ENCODE data around the gene ARHGAP29. TPM values are rescaled to one million over a fixed set of nuclear protein-coding genes. Genes with fewer than 3 reads are reported as not detected.

ARHGAP29 gene
- total RNA-seq, 6 donors from 2014 or later: 43.8 to 87.5 (median 49.0) TPM

DNA sequence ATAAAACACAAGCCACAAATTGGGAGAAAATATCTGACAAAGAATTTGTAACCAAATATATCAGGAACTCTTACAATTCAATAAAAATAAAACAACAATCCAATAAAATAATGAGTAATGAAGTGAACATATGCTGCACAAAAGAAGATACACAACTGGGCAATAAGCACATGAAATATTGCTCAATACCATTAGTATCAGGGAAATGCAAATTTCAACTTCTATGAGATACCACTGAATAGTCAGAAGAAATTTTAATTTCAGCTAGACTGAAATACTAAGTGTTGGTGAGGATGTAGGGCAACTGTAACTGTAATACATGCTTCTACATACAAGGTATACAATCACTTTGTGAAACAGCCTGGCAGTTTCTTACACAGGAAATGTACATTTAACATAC, 7.4 kb upstream of the ARHGAP29 start:
- Histone ChIP-seq H3K9me3 (peaks cover 0 to 10% (median 0%) of the 10 kb centered on the region in 4 donors), H3K27me3 (no peaks in the 10 kb centered on the region), H3K27ac (peak overlapping the region in 2 of 4 donors; percentile 83 to 91), H3K36me3 (no peaks in the 10 kb centered on the region), H3K4me3 (peak overlapping the region in 2 of 4 donors; percentile 64 to 65), H3K4me1 (peaks cover 0 to 13% (median 5%) of the 10 kb centered on the region in 4 donors)
- ATAC-seq (ENCODE audit: low FRiP score in 2 of 2) (no peak), DNase-seq (no peak)
- no peak for TF ChIP-seq POLR2A (IDR thresholded peaks at IDR 0.05)
- no peak for TF ChIP-seq POLR2AphosphoS5 (IDR thresholded peaks at IDR 0.05)
- TF ChIP-seq EP300 (IDR thresholded peaks at IDR 0.05): no peak
- no peak for TF ChIP-seq CTCF (IDR thresholded peaks at IDR 0.05)

GRCh38 chr1:94243665-94244064, 6.3 kb upstream of the ARHGAP29 start:
- H3K27ac ChIP-seq: peak overlapping the region in 1 of 4 donors; percentile 32
- ATAC-seq (ENCODE audit: low FRiP score in 2 of 2) (no peak), DNase-seq (no peak)
- TF ChIP-seq POLR2AphosphoS5 (IDR thresholded peaks at IDR 0.05) (no peak), EP300 (IDR thresholded peaks at IDR 0.05) (no peak), CTCF (IDR thresholded peaks at IDR 0.05) (no peak), POLR2A (IDR thresholded peaks at IDR 0.05) (no peak)
- 88 to 98% methylated on average over 2 of the region's 2 CpGs for WGBS, 2 donors
- peaks cover 0 to 12% (median 6%) of the 10 kb centered on the region in 4 donors for H3K4me1 ChIP-seq
- H3K4me3 ChIP-seq: no peak overlapping the region
- H3K27me3 ChIP-seq: no peaks in the 10 kb centered on the region
- H3K9me3 ChIP-seq: peaks cover 0 to 10% (median 0%) of the 10 kb centered on the region in 4 donors
- no peaks in the 10 kb centered on the region for H3K36me3 ChIP-seq

- DNase-seq: no peak
- H3K36me3 ChIP-seq: no peaks in the 10 kb centered on the region
Observed at GRCh38 chr1:94240822-94241221, 3.4 kb upstream of the ARHGAP29 start.

DNA sequence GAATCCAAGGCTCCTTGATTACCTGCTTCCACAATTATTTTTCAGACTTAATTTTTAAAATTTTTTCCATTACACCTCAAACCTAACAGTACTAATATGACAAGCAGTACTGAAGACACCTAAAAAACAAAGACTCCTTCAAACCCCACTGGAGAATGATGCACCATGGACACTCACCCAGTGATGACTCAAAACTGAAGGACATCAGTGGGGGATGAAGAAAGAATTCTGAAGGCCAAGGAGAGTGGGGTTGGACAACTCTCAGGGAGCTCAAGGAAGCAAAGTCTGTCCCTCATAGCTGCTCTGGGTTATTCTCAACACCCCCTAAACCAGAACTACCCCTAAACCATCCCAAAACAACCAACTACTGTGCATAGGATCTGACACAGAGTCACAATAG, 2.4 kb upstream of the ARHGAP29 start:
- TF ChIP-seq EP300 (IDR thresholded peaks at IDR 0.05): no peak
- TF ChIP-seq POLR2AphosphoS5 (IDR thresholded peaks at IDR 0.05): no peak
- TF ChIP-seq CTCF (IDR thresholded peaks at IDR 0.05): no peak
- no peak for TF ChIP-seq POLR2A (IDR thresholded peaks at IDR 0.05)
- H3K27me3 ChIP-seq: no peaks in the 10 kb centered on the region
- ATAC-seq (ENCODE audit: low FRiP score in 2 of 2): no peak

More at GRCh38 chr1:94240822-94241221, 3.4 kb upstream of the ARHGAP29 start:
- TF ChIP-seq CTCF (IDR thresholded peaks at IDR 0.05) (peak in 2 of 6 experiments; percentile 9 to 11), POLR2A (IDR thresholded peaks at IDR 0.05) (no peak)
- ATAC-seq (ENCODE audit: low FRiP score in 2 of 2): no peak
- Histone ChIP-seq H3K27me3 (no peaks in the 10 kb centered on the region), H3K4me3 (no peak overlapping the region), H3K9me3 (peaks cover 0 to 10% (median 0%) of the 10 kb centered on the region in 4 donors), H3K4me1 (peaks cover 0 to 3% (median 0%) of the 10 kb centered on the region in 4 donors), H3K27ac (no peak overlapping the region)

GRCh38 chr1:94239051-94239450, 1.7 kb upstream of the ARHGAP29 start:
- Histone ChIP-seq H3K36me3 (no peaks in the 10 kb centered on the region), H3K27me3 (no peaks in the 10 kb centered on the region), H3K9me3 (peaks cover 0 to 10% (median 0%) of the 10 kb centered on the region in 4 donors), H3K4me1 (peaks cover 0 to 12% (median 2%) of the 10 kb centered on the region in 4 donors), H3K4me3 (no peak overlapping the region), H3K27ac (no peak overlapping the region)
- ATAC-seq (ENCODE audit: low FRiP score in 2 of 2): no peak
- DNase-seq: no peak
- TF ChIP-seq EP300 (IDR thresholded peaks at IDR 0.05) (no peak), POLR2A (IDR thresholded peaks at IDR 0.05) (no peak)
- 51 to 72% methylated on average over 3 of the region's 3 CpGs for WGBS, 2 donors

More for the DNA sequence above, 2.4 kb upstream of the ARHGAP29 start:
- peaks cover 0 to 5% (median 2%) of the 10 kb centered on the region in 4 donors for H3K4me1 ChIP-seq
- H3K9me3 ChIP-seq: peaks cover 0 to 10% (median 0%) of the 10 kb centered on the region in 4 donors
- no peak for DNase-seq
- H3K27ac ChIP-seq: no peak overlapping the region
- H3K36me3 ChIP-seq: no peaks in the 10 kb centered on the region
- no peak overlapping the region for H3K4me3 ChIP-seq
